ENCODE measurements around the gene ACSS3. TPM values are rescaled to one million over a fixed set of nuclear protein-coding genes. Genes with fewer than 3 reads are reported as not detected.

Gene ACSS3
- total and polyA plus RNA-seq, 2 donors (not counting 3 experiments of a cell fraction or from before 2014, with no cell fraction given) = 0.12 to 0.86 TPM

DNA sequence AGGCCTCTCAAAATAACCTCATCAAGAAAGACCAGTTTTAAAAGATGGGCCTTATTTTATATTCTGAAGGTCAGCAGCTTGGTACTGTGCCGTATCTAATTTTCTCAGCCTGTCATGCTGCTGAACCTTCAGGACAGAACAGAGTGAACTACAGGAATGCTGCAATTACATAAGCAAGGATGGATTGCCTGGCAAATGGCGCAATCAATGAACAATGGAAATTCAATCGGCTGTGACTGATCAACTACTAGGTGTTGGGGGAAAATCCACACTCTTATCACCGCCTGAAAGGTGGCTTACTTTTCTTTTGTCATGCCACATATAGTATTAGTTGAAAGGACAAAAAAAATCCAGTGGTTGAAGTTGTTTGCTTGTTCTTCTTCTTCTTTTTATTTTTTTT lies 8.5 kb downstream of the ACSS3 start:
- Histone ChIP-seq H3K27ac (ENCODE audit: insufficient read depth, low read depth, low read length) (no peak overlapping the region), H3K4me2 (ENCODE audit: insufficient read depth, low read length) (no peak overlapping the region), H3K79me2 (ENCODE audit: control insufficient read depth, insufficient read depth, low read length) (no peaks in the 10 kb centered on the region), H3K9me1 (replicated peaks; ENCODE audit: control insufficient read depth, extremely low read depth, insufficient read depth, low read length) (no peaks in the 10 kb centered on the region), H3K4me1 (ENCODE audit: control insufficient read depth, extremely low read depth, insufficient read depth, low read length) (no peaks in the 10 kb centered on the region), H3K4me3 (replicated peaks in 1 of 3; ENCODE audit: insufficient read depth in 1 of 3, low read depth in 1 of 3, low read length in 3 of 3) (no peak overlapping the region), H2AFZ (ENCODE audit: low read depth, low read length) (no peak overlapping the region), H3K36me3 (ENCODE audit: control insufficient read depth in 2 of 2, extremely low read depth in 1 of 2, insufficient read depth in 2 of 2, low read length in 2 of 2) (no peaks in the 10 kb centered on the region), H3K9ac (replicated peaks; ENCODE audit: extremely low read depth, insufficient read depth, low read length) (no peak overlapping the region), H3K27me3 (ENCODE audit: control insufficient read depth in 2 of 2, insufficient read depth in 2 of 2, low read length in 2 of 2) (no peaks in the 10 kb centered on the region), H4K20me1 (replicated peaks; ENCODE audit: control insufficient read depth, extremely low read depth, insufficient read depth, low read length) (no peaks in the 10 kb centered on the region), H3K9me3 (replicated peaks; ENCODE audit: control insufficient read depth, insufficient read depth, low read length) (no peaks in the 10 kb centered on the region)
- intact Hi-C loops (cut with micrococcal nuclease) = no loop called here
- CTCF ChIA-PET = interaction anchor here (1.1 kb wide), 1 partner anchor 171 kb away, joined by 5 read pairs; no protein-coding TSS in a partner anchor
- dilution Hi-C loops (cut with MboI; ENCODE audit: extremely low pct_ligation_motif_present, low sequenced_read_pairs) = no loop called here
- BruUV-seq (replicated peaks) = no TSS peak
- TF ChIP-seq EZH2 (IDR thresholded peaks at IDR 0.05; ENCODE audit: borderline replicate concordance, low read depth, low read length, severe bottlenecking) (no peak), MYC (IDR thresholded peaks at IDR 0.05; ENCODE audit: low read depth, low read length) (no peak), GATA2 (IDR thresholded peaks at IDR 0.05; ENCODE audit: insufficient read depth, insufficient read length, low read depth, low read length) (no peak), FOS (IDR thresholded peaks at IDR 0.05; ENCODE audit: borderline replicate concordance, insufficient read depth, low read length) (no peak), JUN (IDR thresholded peaks at IDR 0.05; ENCODE audit: borderline replicate concordance, insufficient read depth, insufficient read length, low read depth) (no peak), POLR2AphosphoS5 (IDR thresholded peaks at IDR 0.05; ENCODE audit: insufficient read depth, low read depth, low read length) (no peak), POLR2A (IDR thresholded peaks at IDR 0.05; ENCODE audit: low read depth, low read length) (no peak)
- TF ChIP-seq, protein P1, sequence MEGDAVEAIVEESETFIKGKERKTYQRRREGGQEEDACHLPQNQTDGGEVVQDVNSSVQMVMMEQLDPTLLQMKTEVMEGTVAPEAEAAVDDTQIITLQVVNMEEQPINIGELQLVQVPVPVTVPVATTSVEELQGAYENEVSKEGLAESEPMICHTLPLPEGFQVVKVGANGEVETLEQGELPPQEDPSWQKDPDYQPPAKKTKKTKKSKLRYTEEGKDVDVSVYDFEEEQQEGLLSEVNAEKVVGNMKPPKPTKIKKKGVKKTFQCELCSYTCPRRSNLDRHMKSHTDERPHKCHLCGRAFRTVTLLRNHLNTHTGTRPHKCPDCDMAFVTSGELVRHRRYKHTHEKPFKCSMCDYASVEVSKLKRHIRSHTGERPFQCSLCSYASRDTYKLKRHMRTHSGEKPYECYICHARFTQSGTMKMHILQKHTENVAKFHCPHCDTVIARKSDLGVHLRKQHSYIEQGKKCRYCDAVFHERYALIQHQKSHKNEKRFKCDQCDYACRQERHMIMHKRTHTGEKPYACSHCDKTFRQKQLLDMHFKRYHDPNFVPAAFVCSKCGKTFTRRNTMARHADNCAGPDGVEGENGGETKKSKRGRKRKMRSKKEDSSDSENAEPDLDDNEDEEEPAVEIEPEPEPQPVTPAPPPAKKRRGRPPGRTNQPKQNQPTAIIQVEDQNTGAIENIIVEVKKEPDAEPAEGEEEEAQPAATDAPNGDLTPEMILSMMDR (IDR thresholded peaks at IDR 0.05; ENCODE audit: extremely low read depth in 1 of 2, insufficient read depth in 1 of 2, low read depth in 1 of 2, low read length in 2 of 2) = no peak
- TF ChIP-seq, protein P2, sequence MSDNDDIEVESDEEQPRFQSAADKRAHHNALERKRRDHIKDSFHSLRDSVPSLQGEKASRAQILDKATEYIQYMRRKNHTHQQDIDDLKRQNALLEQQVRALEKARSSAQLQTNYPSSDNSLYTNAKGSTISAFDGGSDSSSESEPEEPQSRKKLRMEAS (IDR thresholded peaks at IDR 0.05; ENCODE audit: insufficient read depth, insufficient read length) = no peak
- no peak for FAIRE-seq
- POLR2A ChIA-PET = no interaction called here
- DNase-seq (ENCODE audit: low read depth, low spot score) = no peak

Data from endothelial cell of umbilical vein (primary cell).